DMS 273 (cell line): ENCODE data around the gene SLC16A6.
"Not testable (repeated sequence)": the region's sequence is repeated elsewhere in the genome, so short reads cannot be mapped to it uniquely, and the experiment has no call there.

ENCODE experiments used
- DNase-seq: peaks from one replicate; lab custom pipeline; 2025; ENCODE audit not compliant: unreplicated experiment; lab: John Stamatoyannopoulos, UW

The SLC16A6 gene

DNA sequence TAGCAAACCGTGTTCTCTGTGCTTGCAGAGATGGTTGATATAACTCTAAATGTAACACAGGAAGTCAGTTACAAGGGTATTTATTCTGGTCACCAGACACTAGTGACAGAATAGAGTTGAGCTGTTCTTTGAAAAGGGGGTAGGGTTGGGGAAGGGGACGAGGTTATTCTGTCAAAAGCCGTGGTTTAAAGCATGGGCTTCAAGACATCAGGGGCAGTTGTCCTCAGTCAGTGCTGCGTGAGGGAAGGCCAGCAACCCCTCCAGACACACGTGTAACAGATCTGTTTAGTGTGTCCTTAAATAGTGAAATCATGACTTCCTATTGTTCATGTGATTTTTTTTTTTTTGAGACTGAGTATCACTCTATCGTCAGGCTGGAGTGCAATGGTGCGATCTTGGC is 37.5 kb downstream of the SLC16A6 start:
- DNase-seq: not testable (repeated sequence)

DNA sequence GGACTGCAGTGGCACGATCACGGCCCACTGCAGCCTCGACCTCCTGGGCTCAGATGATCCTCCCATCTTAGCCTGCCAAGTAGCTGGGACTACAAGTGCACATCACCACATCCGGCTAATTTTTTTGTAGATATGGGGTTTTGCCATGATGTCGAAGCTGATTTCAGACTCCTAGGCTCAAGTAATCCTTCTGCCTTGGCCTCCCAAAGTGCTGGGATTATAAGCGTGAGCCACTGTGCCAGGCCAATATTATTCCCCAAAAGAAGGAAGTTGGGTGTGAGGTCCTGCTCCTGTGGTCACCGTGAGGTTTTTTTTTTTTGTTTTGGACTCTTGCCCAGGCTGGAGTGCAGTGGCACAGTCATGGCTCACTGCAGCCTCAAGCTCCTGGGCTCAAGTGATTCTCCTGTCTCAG is 41.6 kb downstream of the SLC16A6 start:
- no peak for DNase-seq

DNA sequence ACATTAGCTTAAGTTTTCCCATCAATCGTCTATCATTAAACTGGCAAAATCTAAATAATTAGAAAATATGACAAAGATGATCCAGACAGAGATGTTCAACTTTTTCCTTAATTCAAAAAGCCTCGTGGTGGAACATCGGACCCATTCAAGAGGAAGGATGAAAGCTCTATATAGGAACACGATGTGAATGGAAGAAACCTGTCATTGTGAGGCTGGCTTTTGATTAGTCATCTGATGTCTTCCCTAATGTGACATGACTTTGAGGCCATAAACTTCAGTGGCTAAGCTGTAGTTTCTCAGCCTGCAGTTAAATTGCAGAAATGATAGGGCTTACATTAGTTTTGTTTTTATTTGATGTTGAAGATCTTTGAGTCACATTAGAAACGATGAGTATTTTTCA is 42.0 kb downstream of the SLC16A6 start:
- no peak for DNase-seq

DNA sequence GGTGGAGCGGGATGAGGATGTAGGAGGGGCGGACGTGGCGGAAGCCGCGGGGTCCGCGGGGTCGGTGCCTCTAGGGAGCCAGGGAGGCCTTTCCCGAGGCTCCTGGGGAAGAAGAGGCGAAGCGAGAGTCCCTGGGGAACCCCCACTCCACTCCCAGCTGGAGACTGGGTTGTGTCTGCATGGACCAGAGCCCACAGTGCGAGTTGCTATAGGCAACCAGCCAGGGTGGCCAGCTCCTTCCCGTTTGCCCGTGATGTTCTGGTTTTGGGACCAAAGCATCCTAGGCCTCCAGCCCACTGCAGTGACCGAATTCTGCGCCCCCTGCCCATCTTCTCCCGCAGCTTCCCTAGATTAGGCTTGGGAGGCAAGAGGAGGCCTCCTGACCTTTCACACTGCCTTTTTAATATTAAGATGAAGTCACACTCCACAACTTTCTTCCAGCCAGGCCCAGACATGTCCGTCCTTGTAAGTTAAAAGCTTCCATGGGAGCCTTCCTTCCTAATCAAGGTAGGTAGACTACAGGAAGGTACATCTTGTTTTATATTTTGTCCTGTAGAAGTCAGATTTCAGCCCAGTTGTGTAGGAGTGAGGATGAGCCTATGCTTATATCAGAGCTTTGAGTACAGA is 42.6 kb downstream of the SLC16A6 start:
- DNase-seq: peak; percentile 81

DNA sequence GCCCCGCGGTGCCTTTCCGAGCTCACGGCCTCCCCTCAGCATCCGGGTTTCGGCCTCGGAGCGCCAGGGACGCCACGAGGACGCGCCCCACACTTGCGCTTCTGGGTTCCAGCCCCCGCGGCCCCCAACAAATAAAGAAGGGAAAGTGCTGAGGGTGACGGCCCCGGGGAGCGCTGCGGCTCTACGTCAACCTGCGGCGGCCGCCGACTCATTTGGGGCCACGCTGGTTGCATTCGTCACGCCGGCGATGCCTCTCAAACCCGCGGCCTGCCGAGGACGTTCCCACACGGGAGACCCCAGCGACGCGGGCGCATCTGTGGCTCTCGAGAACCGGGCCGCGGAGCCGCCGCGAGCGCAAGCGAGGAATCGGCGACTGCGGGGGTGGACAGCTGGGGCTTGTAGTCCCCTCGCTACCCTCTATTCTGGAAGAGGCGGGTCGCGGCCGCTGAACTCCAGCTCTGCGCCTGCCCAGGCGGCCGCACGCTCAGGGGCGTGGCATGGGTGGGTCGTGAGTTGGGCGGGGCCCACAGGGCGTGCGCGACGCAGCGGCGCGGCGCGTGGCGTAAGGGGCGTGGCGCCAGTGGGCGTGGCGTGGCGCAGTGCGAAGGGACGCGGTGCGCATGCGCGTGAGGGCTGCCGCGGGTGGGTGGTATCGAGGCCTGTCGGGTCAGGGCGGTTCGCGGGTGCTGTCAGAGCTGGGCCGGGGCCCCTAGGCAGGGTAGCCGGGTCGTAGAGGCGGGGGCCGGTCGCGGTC is 43.3 kb downstream of the SLC16A6 start, which contains the start of gene AMZ2:
TSS of gene AMZ2 (plus strand) at position 599 of the 754 bp plus-strand sequence. CDS start 2,145 bp downstream, outside the sequence.
- peak; percentile 97 for DNase-seq

DNA sequence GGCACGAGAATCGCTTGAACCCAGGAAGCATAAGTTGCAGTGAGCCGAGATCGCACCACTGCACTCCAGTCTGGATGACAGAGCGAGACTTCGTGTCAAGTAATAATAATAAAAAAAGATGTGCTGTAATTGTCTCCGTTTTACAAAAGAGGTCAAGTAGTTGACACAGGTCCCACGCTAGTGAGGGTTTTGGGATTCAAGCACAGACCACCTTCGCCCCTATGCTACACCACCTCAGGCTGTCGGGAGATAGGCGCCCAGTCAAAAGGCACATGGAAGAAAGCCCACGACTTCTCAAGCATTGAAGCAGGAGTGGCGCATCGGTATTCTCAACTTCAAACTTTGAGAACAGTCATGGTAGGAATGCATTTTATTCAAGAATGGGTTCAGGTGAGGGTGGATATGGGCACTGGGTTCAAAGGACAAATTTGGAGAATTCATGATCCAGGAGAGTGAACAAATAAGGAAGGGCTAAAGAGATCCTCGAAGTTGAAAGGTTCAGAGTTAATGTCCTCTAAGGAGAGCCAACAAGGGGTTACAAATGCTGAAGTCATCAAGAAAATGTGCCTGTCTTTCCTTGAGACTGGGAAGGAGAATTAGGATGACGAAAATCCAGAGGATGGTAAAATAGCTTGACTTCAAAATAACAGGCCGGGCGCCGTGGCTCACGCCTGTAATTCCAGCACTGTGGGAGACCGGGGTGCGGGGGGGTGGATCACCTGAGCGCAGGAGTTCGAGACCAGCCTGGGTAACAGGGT is 44.5 kb downstream of the SLC16A6 start:
- DNase-seq: no peak

DNA sequence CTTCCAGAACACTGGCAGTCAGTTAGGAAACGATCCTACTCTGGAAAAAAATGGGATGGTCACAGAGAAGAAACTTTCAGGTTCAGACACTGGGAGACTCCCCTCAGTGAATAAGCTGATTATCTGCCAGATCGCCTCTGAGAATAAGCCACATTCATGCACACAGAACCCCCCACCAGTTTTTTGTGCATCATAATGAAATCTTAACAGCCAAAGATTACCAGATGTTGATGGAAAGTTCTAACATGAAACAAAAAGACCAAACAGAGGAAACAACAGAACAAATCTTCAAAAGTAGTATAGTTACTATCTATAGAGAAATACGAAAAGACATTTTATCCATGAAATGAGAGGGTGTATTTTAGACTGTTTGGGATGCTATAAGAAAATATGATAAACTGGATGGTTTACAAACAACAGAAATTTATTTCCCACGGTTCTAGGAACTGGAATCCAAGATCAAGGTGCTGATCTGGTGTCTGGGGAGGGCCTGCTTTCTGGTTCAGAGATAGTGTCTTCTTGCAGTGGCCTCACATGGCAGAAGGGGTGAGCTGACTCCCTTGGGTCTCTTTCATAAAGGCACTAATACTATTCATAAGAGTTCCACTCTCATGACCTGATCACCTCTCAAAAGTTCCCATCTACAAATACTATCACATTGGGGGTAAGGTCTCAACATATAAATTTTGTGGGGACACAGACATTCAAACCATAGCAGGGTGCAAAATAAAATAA is 51.1 kb downstream of the SLC16A6 start:
- DNase-seq: no peak

DNA sequence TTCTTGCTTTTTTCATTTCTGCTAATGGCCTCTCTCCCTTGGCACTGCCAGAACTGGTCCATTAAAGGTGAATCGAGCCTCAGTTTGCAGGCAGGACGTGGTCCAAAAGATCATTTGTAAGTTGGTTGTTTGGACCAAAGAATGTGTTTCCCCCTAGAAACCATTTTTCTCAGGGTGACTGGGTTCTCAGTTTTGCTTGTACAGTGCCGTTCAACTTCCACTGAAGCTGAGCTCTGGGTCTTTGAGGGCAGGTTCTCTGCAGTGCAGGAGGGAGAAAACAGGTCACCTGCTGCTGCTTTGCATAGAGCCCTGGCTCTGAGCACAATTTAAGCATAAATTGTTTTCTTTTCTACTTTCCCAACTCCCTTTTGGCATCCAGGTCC is 52.1 kb downstream of the SLC16A6 start:
- DNase-seq: no peak

DNA sequence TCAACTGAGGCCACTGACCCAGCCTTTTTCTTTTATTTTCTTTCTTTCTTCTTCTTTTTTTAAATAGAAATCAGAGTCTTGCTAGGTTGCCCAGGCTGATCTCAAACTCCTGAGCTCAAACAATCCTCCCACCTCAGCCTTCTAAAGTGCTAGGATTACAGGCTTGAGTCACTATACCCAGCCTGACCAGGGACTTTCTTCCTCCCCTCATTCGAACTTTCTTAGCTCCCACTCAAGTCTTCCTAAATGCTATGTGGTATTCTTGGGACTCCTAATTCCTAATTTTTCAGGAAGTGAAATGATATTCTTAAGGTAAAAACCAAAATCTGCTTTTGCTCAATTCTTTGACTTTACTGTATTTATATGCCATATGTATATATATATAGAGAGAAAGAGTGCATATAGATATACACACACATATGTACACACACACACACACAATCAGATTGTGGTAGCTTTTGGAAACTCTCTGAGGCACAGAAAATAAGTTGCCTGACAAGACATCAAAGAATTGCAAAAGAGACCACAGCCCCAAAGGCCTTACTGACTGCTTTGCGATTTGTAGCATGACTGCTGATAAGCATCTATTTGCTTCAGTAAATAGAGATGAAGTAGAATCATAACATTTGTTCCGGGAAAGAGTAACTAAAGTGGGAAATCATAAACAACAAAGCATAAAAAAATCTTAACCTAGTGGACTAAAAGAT is 52.6 kb downstream of the SLC16A6 start:
- DNase-seq: no peak

DNA sequence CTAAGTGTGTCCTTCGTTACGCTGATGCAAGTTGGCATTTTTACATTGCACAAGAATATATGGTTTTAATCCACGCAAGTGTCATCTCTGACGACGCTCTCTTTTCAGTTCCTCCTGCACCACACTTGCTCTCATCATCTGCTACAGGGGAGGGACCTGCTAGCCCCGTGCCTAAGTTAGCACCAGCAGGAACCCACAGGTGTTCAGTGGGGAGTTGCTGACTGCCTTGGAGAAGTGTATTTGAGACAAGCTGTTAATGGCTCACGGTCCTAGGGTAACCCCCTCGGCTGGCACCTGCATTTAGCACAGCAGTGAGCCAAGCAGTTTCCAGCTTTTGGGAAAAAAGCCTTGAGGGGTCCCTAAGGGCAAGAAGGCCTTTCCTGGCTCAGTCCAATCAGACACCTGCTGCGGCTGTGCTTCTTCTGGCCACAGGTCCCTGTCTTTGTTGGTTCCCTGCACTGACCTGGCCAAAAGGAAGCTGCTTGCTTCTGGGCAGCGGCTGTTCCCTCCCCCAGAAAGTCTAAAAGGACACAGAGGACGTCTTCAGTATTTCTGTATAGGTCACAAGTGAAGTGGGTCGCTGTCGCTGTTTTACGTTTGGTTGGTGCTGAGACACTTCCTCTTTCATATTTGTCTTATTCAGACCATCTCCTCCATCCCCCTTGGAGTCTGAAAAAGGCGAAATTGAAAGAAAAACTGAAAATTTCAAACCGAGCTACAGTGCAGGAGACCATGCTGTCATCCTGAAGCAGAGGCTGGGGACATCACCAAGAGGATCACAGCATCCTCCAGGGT is 53.4 kb downstream of the SLC16A6 start:
- not testable (repeated sequence) for DNase-seq

DNA sequence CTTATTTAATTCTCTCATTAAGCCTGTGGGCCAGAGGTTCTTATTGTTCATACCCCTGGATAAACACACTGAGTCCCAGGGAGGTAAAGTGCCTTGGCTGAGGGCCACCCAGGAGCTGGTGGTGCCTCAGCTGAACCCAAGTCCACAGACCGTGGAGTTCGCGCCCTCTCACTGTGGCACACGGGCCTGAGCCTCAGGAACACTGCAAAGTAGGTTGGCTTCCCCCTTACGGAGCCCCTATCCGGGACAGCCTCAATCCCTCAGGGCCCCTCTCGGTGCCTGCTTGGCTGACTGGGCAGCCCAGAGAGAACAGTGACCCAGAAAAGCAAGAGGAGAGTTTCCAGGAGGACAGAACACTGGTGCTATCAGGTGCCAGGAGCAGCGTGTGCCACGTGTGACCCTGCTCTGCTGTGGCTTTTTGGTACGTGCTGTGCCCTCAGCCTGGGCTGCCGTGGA is 55.6 kb downstream of the SLC16A6 start:
- DNase-seq: not testable (repeated sequence)

DNA sequence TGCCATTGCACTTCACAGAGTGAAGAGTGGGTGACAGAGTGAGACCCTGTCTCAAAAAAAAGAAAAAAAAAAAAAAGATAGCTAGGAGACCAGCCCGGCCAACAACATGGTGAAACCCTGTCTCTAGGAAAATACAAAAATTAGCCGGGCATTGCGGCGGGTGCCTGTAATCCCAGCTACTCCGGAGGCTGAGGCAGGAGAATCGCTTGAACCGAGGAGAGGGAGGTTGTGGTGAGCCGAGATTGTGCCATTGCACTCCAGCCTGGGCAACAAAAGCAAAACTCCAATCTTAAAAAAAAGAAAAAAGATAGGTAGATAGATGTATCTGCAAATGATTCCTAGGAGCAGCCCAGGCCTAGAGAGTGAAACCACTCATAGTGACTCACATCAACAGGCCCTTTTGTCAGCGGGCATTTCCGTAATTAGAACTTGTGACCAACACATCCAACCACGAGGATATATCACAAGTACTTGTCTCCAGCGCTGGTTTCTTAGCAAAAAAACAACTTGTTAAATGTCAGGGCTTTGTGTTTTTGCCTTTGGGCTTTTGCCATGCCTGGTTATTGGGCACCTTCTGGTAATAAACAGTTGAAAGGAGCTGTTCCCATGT is 56.1 kb downstream of the SLC16A6 start:
- not testable (repeated sequence) for DNase-seq

DNA sequence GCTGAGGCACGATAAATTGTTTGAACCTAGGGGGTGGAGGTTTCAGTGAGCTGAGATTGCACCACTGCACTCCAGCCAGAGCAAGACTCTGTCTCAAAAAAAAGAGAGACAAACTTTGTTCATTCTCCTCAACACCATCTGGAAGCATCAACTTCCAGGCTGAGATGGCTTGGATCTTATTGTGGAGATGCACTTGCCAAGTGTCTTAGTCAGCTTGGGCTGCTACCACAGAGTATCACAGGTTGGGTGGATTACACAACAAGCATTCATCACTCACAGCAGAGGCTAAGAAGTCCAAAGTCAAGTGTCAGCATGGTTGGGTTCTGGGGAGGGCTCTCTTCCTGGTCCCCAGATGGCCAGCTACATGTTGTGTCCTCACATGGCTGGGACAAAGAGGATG is 58.2 kb downstream of the SLC16A6 start:
- DNase-seq: not testable (repeated sequence)

DNA sequence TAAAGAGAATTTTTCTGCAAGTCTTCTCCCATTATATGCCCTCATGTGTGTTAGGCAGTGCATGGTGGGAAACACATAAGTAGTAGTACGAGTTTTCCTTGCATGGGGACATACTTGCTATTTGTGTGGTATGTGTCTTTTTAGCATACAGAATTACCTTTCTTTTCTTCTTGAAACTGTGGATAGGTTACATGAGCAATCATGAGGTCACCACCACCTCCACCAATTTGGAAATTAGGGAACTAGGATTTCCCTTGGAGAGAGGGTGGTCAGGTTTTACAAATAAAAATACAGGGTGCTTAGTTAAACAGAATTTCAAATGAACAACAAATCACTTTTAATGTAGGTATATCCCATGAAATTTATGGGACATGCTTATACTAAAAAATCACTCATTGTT is 59.4 kb downstream of the SLC16A6 start:
- no peak for DNase-seq

DNA sequence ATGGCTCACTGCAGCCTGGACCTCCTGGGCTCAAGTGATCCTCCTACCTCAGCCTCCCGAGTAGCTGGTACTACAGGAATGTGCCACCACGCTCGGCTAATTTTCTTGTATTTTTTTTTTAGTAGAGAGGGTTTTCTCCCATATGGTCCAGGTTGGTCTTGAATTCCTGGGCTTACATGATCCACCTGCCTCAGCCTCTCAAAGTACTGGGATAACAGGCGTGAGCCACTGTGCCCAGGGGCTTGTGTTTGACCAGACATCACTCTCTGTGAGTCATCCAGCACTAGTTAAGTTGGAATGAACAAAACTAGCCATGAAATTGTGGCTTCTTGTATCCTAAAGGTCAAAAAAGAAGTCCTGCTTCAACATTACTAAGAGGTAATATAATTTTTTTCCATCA is 59.8 kb downstream of the SLC16A6 start:
- DNase-seq: not testable (repeated sequence)

DNA sequence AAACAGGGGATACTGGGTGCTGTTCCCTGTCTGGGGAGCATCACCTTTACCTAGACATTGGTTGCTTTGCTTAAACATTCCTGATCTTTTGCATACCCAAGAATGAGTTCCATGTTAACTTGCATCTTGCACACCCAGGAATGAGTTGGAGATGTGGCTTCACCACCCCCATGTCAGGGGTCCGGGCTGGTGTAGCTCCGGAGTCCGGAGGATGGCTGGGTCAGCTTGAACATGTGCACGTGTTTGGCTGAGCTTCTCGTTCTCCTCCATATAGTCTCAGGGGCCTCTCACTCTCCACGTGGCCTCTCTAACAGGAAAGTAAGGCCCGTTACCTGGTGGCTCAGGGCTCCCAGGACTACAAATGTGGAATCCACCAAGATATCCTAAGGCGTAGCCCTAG is 61.3 kb downstream of the SLC16A6 start:
- no peak for DNase-seq

DNA sequence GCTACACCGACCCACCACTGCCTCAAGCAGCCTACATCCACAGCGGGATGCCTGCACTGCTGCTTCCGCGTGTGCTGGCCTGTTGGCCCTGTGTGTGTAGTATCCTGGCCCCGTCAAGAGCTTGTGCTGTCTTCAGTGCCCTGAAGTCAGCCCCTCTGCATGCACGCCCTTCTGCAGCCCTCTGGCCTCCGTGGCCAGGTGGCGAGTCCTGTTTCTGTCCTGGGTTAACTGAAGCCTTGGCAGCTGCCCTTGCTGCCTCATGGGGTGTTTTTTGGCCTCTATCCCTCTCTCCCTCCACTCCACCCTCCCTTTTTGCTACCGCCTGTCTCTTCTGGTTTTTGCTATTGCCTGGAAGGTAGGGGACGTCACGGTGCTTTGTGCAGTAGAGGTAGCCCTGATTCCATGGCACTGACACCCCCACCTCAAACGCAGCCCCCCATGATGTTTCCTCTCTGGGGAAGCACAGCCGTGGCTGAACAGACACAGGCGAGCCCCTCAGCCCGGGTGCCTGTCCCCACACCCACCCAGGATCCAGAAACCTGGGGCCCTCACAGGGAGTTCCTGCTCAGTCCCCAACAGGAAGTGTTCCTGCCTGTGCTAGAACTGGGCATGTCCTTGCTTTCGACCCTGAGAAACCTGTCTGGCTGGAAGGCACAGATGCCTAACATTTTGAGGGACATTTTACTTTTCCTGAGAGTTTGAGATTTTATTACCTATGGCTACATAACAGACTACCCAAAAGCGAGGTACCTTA is 61.9 kb downstream of the SLC16A6 start:
- peak; percentile 77 for DNase-seq

DNA sequence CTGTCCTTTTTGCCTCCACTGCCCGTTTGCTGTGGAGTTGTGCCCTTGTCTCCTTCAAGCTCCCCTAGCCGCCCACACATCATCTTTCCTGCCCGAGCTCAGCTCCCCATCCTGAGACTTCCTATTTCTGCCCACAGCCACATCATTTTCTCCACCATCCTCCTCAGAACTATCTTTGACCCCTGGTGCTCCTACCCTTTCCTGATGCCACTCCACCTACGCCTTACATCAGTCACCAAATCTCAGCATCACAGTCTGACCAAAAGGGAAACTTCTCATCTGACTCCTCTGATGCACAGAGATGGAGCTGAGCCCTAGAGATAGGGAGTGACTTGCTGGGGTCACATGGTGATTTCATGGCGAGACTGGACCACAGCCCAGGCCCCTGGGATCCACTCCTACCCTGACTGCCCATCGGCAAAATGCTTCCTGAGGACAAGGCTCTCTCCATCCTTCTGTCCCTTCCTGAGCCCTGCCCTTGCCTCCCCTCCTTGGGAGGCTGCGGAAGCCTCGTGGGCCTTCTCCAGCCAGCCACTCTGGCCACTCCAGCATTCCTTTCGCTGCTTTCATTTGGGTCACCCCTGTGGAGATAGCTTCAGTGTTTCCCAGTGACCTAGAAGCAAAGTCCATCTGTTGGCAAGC is 62.8 kb downstream of the SLC16A6 start:
- DNase-seq: not testable (repeated sequence)
